ENCODE data around the gene PPP2R3A.
"Not testable (repeated sequence)": the region's sequence is repeated elsewhere in the genome, so short reads cannot be mapped to it uniquely, and the experiment has no call there.

Gene PPP2R3A

GRCh38 chr3:136114421-136114820 lies 148.9 kb downstream of the PPP2R3A start:
- no peak for DNase-seq

- not testable (repeated sequence) for DNase-seq
Measured at GRCh38 chr3:136119332-136119731, 153.8 kb downstream of the PPP2R3A start.

GRCh38 chr3:136119783-136120182 lies 154.3 kb downstream of the PPP2R3A start:
- DNase-seq: not testable (repeated sequence)

DNA sequence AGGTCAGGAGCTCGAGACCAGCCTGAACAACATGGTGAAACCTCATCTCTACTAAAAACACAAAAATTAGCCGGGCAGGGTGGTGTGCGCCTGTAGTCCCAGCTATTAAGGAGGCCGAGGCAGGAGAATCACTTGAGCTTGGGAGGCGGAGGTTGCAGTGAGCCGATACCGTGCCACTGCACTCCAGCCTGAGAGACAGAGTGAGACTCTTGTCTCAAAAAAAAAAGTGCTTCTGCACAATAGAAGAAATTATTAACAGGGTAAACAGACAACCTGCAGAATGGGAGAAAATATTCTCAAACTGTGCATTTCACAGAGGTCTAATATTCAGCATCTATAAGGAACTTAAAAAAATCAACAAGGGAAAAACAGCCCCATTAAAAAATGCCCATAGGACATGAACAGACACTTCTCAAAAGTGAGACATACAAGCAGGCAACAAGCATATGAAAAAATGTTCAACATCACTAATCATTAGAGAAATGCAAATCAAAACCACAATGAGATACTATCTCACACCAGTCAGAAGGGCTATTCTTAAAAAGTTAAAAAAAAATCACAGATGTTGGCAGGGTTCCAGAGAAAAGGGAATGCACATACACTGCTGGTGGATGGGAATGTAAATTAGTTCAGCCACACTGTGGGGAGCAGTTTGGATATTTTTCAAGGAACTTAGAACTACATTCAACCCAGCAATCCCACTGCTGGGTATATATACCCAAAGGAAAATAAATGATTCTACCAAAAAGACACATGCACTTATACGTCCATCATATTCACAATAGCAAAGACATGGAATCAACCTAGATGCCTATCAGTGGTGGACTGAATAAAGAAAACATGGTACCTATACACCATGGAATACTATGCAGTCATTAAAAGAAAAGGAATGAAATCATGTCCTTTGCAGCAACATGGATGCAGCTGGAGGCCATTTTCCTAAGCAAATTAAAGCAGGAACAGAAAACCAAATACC lies 155.1 kb downstream of the PPP2R3A start:
- no peak for DNase-seq

DNA sequence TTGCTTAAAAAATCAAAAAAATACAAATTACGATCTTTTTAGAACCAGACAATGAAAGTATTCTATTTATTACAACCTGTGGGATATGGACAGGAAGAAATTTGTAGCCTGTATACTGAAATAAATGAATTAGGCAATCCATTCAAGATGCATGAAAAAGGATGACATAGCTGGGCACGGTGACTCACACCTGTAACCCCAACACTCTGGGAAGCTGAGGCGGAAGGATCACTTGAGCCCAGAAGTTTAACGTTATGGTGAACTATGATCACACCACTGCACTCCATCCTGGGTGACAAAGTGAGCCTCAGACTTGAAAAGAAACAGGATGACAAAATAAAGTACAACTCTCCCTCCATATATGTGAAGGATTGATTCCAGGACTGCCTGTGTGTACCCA lies 156.5 kb downstream of the PPP2R3A start:
- DNase-seq: no peak

DNA sequence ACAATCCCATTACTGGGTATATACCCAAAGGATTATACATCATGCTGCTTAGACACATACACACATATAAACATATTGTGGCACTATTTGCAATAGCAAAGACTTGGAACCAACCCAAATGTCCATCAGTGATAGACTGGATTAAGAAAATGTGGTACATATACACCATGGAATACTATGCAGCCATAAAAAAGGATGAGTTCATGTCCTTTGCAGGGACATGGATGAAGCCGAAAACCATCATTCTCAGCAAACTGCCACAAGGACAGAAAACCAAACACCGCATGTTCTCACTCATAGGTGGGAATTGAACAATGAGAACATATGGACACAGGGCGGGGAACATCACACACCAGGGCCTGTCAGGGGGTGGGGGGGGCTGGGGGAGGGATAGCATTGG lies 166.1 kb downstream of the PPP2R3A start:
- not testable (repeated sequence) for DNase-seq

- DNase-seq: no peak
Measured at GRCh38 chr3:136134091-136134490, 168.6 kb downstream of the PPP2R3A start.

DNA sequence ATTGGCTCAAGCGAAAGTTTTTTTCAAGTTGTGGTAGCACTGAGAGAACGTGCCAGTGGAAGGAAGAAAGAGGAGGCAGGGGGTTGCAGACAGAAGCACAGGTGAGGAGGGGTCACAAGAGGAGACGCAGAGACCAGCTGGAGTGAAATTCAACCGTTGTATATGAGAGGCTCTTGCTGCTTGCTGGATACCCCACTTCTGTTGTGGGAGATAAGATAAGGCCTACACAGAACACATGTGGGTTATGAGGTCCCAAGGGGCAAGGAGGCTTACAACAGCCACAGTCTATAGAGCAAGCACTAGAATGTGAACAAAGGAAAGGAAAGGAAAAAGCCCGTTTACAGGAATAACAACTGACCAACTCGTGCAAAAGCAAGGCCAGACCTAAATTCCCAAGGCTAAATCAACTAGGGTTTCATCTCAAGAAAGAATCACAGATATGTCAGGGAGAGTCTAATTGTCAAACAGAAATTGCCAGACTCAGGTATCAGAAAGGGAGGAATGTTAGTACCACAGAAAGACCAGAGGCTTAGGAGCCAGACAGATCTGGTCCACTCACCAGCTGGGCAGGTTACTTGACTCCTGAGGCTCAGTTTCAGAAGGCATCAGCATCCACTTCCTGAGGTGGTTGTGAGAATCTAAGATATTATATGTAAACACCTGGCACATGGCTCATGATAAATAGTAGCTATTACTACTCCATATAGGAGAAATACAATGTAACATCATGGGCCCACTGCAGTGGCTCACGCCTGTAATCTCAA lies 169.7 kb downstream of the PPP2R3A start:
- peak; percentile 95 for DNase-seq

DNA sequence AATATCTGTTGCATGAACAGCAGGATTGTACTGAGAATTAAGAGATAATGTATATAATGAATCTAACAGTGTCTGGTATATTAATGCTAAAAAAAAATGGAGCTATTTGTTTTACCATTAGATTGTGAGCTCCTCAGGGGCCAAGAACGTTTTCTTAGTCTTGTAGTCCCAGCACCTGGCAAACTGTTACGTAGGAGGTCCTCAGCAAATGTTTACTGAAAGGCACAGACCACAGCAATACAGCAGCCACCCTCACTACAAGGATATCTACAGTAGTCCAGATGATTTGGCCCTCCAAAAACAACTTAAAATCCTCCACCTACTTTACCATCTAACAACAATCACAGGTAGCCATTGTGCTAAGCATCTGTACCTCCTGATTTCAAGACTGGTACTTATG lies 170.9 kb downstream of the PPP2R3A start:
- no peak for DNase-seq

DNA sequence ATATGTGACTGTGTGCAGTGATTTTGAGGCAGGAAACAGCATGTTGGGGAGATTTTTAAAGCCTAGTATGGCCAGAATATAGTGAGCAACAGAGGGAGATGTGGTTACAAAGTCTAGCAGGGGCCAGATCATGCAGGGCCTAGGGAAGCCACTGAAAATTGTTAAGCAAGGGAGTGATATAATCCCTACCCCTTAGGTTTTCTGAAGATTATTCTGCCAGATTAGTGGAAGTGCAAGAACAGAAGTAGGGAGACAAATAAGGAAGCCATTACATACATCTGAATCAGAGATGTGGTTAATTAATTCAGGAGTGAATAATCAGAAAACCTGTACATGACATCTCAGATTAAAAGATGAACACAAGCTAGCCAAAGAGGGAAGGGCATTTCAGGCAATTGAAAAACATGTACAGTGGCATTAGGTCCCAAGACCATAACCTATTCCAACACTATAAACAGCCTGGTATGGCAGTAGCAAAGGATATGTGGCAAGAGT lies 175.8 kb downstream of the PPP2R3A start:
- DNase-seq: no peak

DNA sequence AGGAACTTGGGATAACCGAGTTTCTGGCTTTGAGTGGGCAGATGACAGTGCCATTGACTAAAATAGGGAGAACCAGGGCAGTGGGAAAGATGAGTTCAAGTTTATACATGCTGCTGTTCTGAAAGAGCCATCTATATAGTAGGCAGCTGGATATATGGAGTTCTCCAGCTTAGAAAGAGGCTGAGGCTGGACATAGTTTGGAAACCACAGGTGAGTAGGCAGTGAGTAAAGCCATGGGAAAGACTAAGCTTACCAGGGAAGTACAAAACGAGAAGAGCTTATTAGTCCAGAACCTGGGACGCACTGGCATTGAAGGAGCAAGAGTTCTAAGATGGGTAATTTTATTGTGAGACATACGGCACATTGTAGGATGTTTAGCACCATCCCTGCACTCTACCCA lies 176.4 kb downstream of the PPP2R3A start:
- DNase-seq: no peak

DNA sequence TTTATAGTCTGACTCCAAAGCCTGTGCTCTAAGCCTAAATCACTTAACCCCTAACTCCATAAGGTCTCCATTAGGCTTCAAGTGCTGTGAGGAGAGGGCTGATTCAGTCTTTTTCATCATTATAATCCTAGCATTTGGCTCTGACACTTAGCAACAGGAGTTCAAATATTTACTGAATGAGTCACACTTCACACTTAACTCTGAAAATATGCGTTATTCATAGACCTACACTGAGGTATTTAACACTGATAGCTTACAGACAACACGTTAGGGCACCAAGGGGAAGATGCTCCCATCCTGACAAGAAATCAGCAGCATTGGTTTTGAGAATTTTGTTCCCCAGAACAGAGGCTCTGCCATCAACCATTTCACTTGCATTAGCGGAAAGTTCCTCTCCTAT lies 177.1 kb downstream of the PPP2R3A start:
- no peak for DNase-seq

- DNase-seq: not testable (repeated sequence)
Measured at GRCh38 chr3:136144397-136144796, 178.9 kb downstream of the PPP2R3A start.

GRCh38 chr3:136146981-136147729 lies 181.6 kb downstream of the PPP2R3A start:
- DNase-seq: no peak

DNA sequence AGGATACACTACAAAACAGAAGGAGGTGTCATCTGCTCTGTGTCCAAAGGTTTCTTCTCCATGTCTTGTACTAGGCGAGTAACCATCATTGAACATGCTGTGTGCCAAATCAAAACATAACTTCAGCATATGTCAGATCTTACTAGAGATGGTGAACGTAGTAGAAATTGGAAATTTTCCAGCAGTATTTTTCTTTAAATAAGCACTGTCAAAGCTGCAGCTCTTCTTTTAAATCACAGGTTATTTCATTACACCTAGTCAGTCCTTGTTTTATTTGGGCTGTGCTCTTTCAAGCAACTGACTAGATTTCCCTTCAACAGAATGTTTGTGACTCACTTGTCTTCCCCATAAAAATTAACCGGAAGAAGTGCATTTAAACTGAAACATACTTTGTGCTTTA lies 184.1 kb downstream of the PPP2R3A start:
- DNase-seq: no peak

- DNase-seq: no peak
Measured at GRCh38 chr3:136151219-136151618, 185.7 kb downstream of the PPP2R3A start.

GRCh38 chr3:136152176-136152843 lies 186.8 kb downstream of the PPP2R3A start:
- no peak for DNase-seq

- no peak for DNase-seq
Measured at GRCh38 chr3:136152963-136153362, 187.4 kb downstream of the PPP2R3A start.

- DNase-seq: no peak
Measured at GRCh38 chr3:136161516-136161915, 196.0 kb downstream of the PPP2R3A start.

DNA sequence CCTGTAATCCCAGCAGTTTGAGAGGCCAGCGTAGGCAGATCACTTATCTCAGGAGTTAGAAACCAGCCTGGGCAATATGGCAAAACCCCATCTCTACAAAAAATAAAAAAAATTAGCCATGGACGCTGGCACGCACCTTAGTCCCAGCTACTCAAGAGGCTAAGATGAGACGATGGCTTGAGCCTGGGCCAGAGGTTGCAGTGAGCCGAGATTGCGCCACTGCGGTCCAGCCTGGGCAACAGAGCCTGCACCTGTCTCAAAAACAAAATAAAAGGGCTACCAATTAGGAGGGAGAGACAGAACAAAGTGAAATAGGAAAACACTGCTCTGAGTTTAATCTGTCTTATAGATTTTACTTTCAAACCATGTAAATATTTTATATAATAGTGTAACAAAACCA lies 196.8 kb downstream of the PPP2R3A start:
- no peak for DNase-seq

DNA sequence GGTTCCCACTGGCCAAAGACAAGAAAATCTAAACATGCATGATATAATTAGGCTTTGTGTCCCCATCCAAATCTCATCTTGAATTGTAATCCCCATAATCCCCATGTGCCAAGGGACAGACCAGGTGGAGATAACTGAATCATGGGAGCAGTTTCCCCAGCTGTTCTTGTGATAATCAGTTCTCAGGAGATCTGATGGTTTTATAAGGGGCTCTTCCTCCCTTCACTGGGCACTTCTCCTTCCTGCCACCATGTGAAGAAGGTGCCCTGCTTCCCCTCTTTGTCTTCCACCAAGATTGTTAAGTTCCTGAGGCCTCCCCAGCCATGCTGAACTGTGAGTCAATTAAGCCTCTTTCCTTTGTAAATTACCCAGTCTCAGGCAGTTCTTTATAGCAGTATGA lies 198.1 kb downstream of the PPP2R3A start:
- not testable (repeated sequence) for DNase-seq

- no peak for DNase-seq
Measured at GRCh38 chr3:136166507-136166906, 201.0 kb downstream of the PPP2R3A start.

Measured in hematopoietic multipotent progenitor cell treated with erythropoietin and hydrocortisone succinate and interleukin-3 and kit ligand, for 8 days (in vitro differentiated cells).